Measurements from ENCODE around the gene CISH. TPM values are rescaled to one million over a fixed set of nuclear protein-coding genes. Genes with fewer than 3 reads are reported as not detected.

The CISH gene
- total RNA-seq, 1 experiment from 2014 or later, result 1.7 TPM

DNA sequence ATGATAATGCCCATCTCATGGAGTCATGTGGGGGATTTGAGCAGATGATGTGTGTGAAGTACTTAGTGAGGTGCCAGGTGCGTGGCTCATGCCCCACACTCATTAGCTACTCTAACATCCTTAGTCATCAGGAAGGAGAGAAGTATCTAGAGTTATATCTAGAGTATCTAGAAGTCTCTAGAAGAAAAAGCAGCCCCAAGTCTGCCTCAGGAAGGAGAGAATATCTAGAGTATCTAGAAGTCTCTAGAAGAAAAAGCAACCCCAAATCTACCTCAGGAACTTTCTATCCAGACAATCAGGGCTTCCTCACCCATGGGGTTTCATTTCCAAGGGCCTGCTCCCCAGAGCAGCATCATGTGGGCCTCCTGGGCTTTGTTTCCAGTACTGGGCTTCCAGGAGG is 38.4 kb upstream of the CISH start:
- H3K4me1 Mint-ChIP-seq, result peaks cover 23 to 30% of the 10 kb centered on the region in 2 experiments
- Histone ChIP-seq H3K4me1 (ENCODE audit: insufficient read depth, low read length) (peaks cover 5% of the 10 kb centered on the region; the same call in 1 of the 2 replicates), H3K4ac (ENCODE audit: low read depth, low read length) (no peak overlapping the region), H4K91ac (ENCODE audit: insufficient read length, low read depth, low read length) (no peak overlapping the region), H2BK120ac (ENCODE audit: low read depth, low read length, poor library complexity, severe bottlenecking) (no peak overlapping the region), H3K14ac (ENCODE audit: insufficient read depth, low read length) (no peak overlapping the region), H2BK20ac (ENCODE audit: low read depth, low read length, poor library complexity, severe bottlenecking) (no peak overlapping the region), H4K5ac (ENCODE audit: insufficient read length, low read depth, low read length) (no peak overlapping the region), H2AK5ac (ENCODE audit: insufficient read length, low read length) (no peak overlapping the region), H3K9me3 (ENCODE audit: control insufficient read depth, low read depth, low read length) (no peaks in the 10 kb centered on the region), H3K56ac (ENCODE audit: insufficient read length, low read depth, low read length) (no peak overlapping the region), H3K4me2 (ENCODE audit: insufficient read depth, insufficient read length, low read length) (no peak overlapping the region), H3K23me2 (ENCODE audit: insufficient read length, low read depth, low read length, poor library complexity, severe bottlenecking) (no peaks in the 10 kb centered on the region), H3K79me1 (ENCODE audit: insufficient read depth, low read depth, low read length, poor library complexity, severe bottlenecking) (no peaks in the 10 kb centered on the region), H4K20me1 (ENCODE audit: control insufficient read depth, insufficient read depth, insufficient read length) (no peaks in the 10 kb centered on the region), H4K8ac (replicated peaks; ENCODE audit: insufficient read length, low read depth, low read length) (no peak overlapping the region), H2BK12ac (ENCODE audit: insufficient read length, low read depth, low read length) (no peak overlapping the region), H3K18ac (ENCODE audit: insufficient read length, low read depth, low read length) (no peak overlapping the region), H2AFZ (ENCODE audit: low read length) (no peak overlapping the region), H3K9ac (ENCODE audit: extremely low read depth, insufficient read length, low read length) (no peak overlapping the region), H2BK15ac (ENCODE audit: low read depth, low read length) (no peak overlapping the region), H3K23ac (ENCODE audit: insufficient read length, low read depth, low read length) (no peak overlapping the region), H3K27me3 (ENCODE audit: insufficient read depth, low read length) (no peaks in the 10 kb centered on the region), H3K79me2 (ENCODE audit: insufficient read depth, low read length) (no peaks in the 10 kb centered on the region), H3T11ph (ENCODE audit: low read length) (no peak overlapping the region), H2BK5ac (ENCODE audit: insufficient read length, low read length) (no peak overlapping the region), H3K27ac (ENCODE audit: insufficient read length, low read depth, low read length) (no peak overlapping the region)
- no peak overlapping the region for H3K27ac Mint-ChIP-seq
- no peak overlapping the region for H3K4me3 Mint-ChIP-seq
- no peak for DNase-seq
- no CpG with 5 or more reads among the region's 1 CpG for WGBS (ENCODE audit: extremely low coverage, insufficient read length, low lambda C conversion rate)
- H3K9me3 Mint-ChIP-seq, result no peaks in the 10 kb centered on the region
- peaks cover 2 to 19% (median 9%) of the 10 kb centered on the region in 3 experiments; a peak in 6 of 7 replicates for H3K36me3 Mint-ChIP-seq (ENCODE audit: insufficient read depth in 1 of 3, low read depth in 3 of 3)
- TF ChIP-seq, protein P1, sequence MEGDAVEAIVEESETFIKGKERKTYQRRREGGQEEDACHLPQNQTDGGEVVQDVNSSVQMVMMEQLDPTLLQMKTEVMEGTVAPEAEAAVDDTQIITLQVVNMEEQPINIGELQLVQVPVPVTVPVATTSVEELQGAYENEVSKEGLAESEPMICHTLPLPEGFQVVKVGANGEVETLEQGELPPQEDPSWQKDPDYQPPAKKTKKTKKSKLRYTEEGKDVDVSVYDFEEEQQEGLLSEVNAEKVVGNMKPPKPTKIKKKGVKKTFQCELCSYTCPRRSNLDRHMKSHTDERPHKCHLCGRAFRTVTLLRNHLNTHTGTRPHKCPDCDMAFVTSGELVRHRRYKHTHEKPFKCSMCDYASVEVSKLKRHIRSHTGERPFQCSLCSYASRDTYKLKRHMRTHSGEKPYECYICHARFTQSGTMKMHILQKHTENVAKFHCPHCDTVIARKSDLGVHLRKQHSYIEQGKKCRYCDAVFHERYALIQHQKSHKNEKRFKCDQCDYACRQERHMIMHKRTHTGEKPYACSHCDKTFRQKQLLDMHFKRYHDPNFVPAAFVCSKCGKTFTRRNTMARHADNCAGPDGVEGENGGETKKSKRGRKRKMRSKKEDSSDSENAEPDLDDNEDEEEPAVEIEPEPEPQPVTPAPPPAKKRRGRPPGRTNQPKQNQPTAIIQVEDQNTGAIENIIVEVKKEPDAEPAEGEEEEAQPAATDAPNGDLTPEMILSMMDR (conservative IDR thresholded peaks at IDR 0.05), result no peak
- H3K27me3 Mint-ChIP-seq (ENCODE audit: low read depth), result peaks cover 4% of the 10 kb centered on the region

Measured in H9 (cell line).